Endothelial cell (in vitro differentiated cells): ENCODE results near the gene NPLOC4. TPM values are rescaled to one million over a fixed set of nuclear protein-coding genes. Genes with fewer than 3 reads are reported as not detected.
"Not testable (repeated sequence)": the region's sequence is repeated elsewhere in the genome, so short reads cannot be mapped to it uniquely, and the experiment has no call there.

Source experiments
- DNase-seq: peaks from one replicate; pipeline ENCODE4 v3.0.0; 2021; ENCODE audit warnings: low spot score
- H3K27ac Mint-ChIP-seq: one replicate; pipeline ENCODE4 v1.8.0; 2021; ENCODE audit warnings: mixed read lengths, inconsistent platforms; ENCODE audit not compliant: unreplicated experiment
- H3K27me3 Mint-ChIP-seq: one replicate; pipeline ENCODE4 v1.8.0; 2021; ENCODE audit warnings: mild to moderate bottlenecking, moderate library complexity, mixed read lengths, inconsistent platforms; ENCODE audit not compliant: unreplicated experiment
- H3K36me3 Mint-ChIP-seq: one replicate; pipeline ENCODE4 v1.8.0; 2021; ENCODE audit warnings: mild to moderate bottlenecking, low read depth, mixed read lengths, inconsistent platforms; ENCODE audit not compliant: unreplicated experiment
- H3K4me1 Mint-ChIP-seq: one replicate; pipeline ENCODE4 v1.8.0; 2021; ENCODE audit warnings: mild to moderate bottlenecking, mixed read lengths, inconsistent platforms; ENCODE audit not compliant: unreplicated experiment
- H3K4me3 Mint-ChIP-seq: one replicate; pipeline ENCODE4 v1.8.0; 2021; ENCODE audit warnings: mild to moderate bottlenecking, mixed read lengths, inconsistent platforms; ENCODE audit not compliant: unreplicated experiment
- H3K9me3 Mint-ChIP-seq: one replicate; pipeline ENCODE4 v1.8.0; 2021; ENCODE audit warnings: mixed read lengths, inconsistent platforms; ENCODE audit not compliant: unreplicated experiment
- total RNA-seq: library from RNA; stranded (reverse); fragmentation: NEBNext Ultra II Directional; extraction: Animal tissue kit (Norgen Biotek cat#: 25700); gene quantifications from one replicate; pipeline ENCODE4 v1.2.1, GENCODE V29; 2021; ENCODE audit not compliant: unreplicated experiment
- TF ChIP-seq, protein P1 (sequence below): fragments of 200-600 bp; sonication (generic); IDR thresholded peaks from one replicate; pipeline ENCODE4 v1.5.0; 2021; ENCODE audit warnings: antibody characterized with exemption; ENCODE audit not compliant: unreplicated experiment

The NPLOC4 gene
- total RNA-seq, 1 donor from 2014 or later = 133 TPM

DNA sequence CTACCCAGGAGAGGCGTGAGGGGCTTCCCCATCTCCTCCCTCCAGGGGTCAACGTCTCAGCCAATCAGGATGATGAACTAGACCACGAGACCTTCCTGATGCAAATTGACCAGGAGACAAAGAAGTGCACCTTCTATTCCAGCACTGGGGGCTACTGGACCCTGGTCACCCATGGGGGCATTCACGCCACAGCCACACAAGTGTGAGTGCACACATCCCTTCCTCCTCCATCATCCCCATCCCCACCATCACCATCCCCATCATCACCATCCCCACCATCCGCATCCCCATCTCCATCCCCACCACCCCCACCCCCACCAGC lies 101.9 kb downstream of the NPLOC4 start:
- DNase-seq = no peak
- Mint-ChIP-seq H3K27me3 (peaks cover 9% of the 10 kb centered on the region), H3K36me3 (no peaks in the 10 kb centered on the region), H3K4me3 (no peak overlapping the region), H3K27ac (no peak overlapping the region), H3K4me1 (no peaks in the 10 kb centered on the region), H3K9me3 (no peaks in the 10 kb centered on the region)
- TF ChIP-seq, protein P1, sequence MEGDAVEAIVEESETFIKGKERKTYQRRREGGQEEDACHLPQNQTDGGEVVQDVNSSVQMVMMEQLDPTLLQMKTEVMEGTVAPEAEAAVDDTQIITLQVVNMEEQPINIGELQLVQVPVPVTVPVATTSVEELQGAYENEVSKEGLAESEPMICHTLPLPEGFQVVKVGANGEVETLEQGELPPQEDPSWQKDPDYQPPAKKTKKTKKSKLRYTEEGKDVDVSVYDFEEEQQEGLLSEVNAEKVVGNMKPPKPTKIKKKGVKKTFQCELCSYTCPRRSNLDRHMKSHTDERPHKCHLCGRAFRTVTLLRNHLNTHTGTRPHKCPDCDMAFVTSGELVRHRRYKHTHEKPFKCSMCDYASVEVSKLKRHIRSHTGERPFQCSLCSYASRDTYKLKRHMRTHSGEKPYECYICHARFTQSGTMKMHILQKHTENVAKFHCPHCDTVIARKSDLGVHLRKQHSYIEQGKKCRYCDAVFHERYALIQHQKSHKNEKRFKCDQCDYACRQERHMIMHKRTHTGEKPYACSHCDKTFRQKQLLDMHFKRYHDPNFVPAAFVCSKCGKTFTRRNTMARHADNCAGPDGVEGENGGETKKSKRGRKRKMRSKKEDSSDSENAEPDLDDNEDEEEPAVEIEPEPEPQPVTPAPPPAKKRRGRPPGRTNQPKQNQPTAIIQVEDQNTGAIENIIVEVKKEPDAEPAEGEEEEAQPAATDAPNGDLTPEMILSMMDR = no peak

DNA sequence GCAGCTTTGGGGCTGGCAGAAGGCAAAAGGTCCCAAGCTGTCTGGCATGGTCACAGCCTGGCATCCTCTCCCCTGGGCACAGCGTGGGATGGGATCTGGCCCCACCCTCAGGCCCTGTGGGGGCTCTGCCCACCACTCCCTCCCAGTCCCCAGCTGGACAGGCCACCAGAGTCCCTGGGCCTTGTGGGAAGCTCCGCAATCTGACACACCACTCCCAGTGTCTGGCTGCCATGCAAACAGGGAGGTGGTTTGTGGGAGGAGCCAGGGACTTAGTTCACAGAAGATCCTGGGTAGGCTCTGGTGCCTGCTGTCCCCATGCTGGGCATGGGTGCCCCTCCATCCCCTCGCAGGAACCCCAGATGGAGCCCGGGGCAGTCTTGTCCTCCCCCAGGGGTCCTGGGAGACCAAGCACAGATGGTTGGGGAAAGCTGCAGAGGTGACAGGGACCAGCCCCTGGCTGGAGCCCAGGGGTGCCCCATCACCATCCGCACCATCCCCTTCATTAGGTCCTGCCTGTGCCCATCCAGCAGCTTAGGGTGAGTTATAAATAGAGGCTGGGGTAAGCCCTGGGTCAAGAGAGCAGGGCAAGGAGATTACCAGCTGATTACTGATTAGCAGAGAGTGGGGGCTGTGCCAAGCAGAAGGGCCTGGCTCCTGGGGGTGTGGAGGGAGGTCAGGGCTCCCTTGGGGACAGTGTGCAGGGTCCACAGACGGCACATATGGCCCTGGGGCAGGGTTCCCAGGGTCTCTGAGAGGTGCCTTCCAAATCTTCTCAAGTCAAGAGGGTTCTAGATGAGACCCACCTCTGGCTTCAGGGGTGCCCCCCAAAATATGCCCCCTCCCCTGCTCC lies 102.5 kb downstream of the NPLOC4 start:
- no peaks in the 10 kb centered on the region for H3K4me1 Mint-ChIP-seq
- DNase-seq = no peak
- TF ChIP-seq, protein P1 = no peak
- no peaks in the 10 kb centered on the region for H3K9me3 Mint-ChIP-seq
- no peaks in the 10 kb centered on the region for H3K36me3 Mint-ChIP-seq
- H3K27ac Mint-ChIP-seq = no peak overlapping the region
- peaks cover 9% of the 10 kb centered on the region for H3K27me3 Mint-ChIP-seq
- no peak overlapping the region for H3K4me3 Mint-ChIP-seq

GRCh38 chr17:81533339-81534141 lies 103.4 kb downstream of the NPLOC4 start:
- peaks cover 9% of the 10 kb centered on the region for H3K27me3 Mint-ChIP-seq
- no peak overlapping the region for H3K4me3 Mint-ChIP-seq
- no peaks in the 10 kb centered on the region for H3K4me1 Mint-ChIP-seq
- TF ChIP-seq, protein P1 = no peak
- no peak for DNase-seq
- H3K9me3 Mint-ChIP-seq = no peaks in the 10 kb centered on the region
- H3K27ac Mint-ChIP-seq = no peak overlapping the region
- no peaks in the 10 kb centered on the region for H3K36me3 Mint-ChIP-seq

GRCh38 chr17:81532490-81533287 lies 104.2 kb downstream of the NPLOC4 start:
- peaks cover 7% of the 10 kb centered on the region for H3K27me3 Mint-ChIP-seq
- no peaks in the 10 kb centered on the region for H3K9me3 Mint-ChIP-seq
- no peak overlapping the region for H3K27ac Mint-ChIP-seq
- TF ChIP-seq, protein P1 = no peak
- no peaks in the 10 kb centered on the region for H3K4me1 Mint-ChIP-seq
- no peaks in the 10 kb centered on the region for H3K36me3 Mint-ChIP-seq
- no peak overlapping the region for H3K4me3 Mint-ChIP-seq
- DNase-seq = no peak

- not testable (repeated sequence) for H3K9me3 Mint-ChIP-seq, H3K27ac Mint-ChIP-seq, H3K4me1 Mint-ChIP-seq, H3K27me3 Mint-ChIP-seq, DNase-seq, H3K36me3 Mint-ChIP-seq, H3K4me3 Mint-ChIP-seq
These were observed 104.9 kb downstream of the NPLOC4 start for GRCh38 chr17:81531998-81532404.

- not testable (repeated sequence) for H3K4me1 Mint-ChIP-seq, DNase-seq, H3K4me3 Mint-ChIP-seq, H3K27ac Mint-ChIP-seq, H3K36me3 Mint-ChIP-seq, H3K27me3 Mint-ChIP-seq, H3K9me3 Mint-ChIP-seq
These were observed 105.9 kb downstream of the NPLOC4 start for GRCh38 chr17:81531013-81531412.
